DMS 273 (cell line): Measurements from ENCODE around the gene CPA5.
A peak's percentile ranks its signal among the peaks of the same experiment; 100 is the strongest.

ENCODE experiments used
- DNase-seq: peaks from one replicate; lab custom pipeline; 2025; ENCODE audit not compliant: unreplicated experiment; lab: John Stamatoyannopoulos, UW

Gene CPA5

GRCh38 chr7:130344271-130344866 lies at the start of gene CPA5:
Gene CPA5 (plus strand): TSS chr7:130344816. CDS start chr7:130346486, 1,670 bp downstream.
- DNase-seq = no peak

- no peak for DNase-seq
Measured at GRCh38 chr7:130296221-130296951, 48.2 kb upstream of the CPA5 start.

GRCh38 chr7:130297628-130298543 lies 46.7 kb upstream of the CPA5 start:
- no peak for DNase-seq

- no peak for DNase-seq
Measured at GRCh38 chr7:130298544-130299326, 45.9 kb upstream of the CPA5 start.

GRCh38 chr7:130299866-130300265 lies 44.8 kb upstream of the CPA5 start:
- DNase-seq = peak; percentile 36

GRCh38 chr7:130301501-130302020 lies 43.1 kb upstream of the CPA5 start:
- no peak for DNase-seq

- no peak for DNase-seq
Measured at GRCh38 chr7:130302649-130303048, 42.0 kb upstream of the CPA5 start.

GRCh38 chr7:130303127-130303526 lies 41.5 kb upstream of the CPA5 start:
- DNase-seq = no peak

- no peak for DNase-seq
Measured at GRCh38 chr7:130303551-130303950, 41.1 kb upstream of the CPA5 start.

GRCh38 chr7:130303982-130304381 lies 40.6 kb upstream of the CPA5 start:
- no peak for DNase-seq

- no peak for DNase-seq
Measured at GRCh38 chr7:130304878-130305277, 39.7 kb upstream of the CPA5 start.

- DNase-seq = no peak
Measured at GRCh38 chr7:130305433-130306042, 39.1 kb upstream of the CPA5 start.

GRCh38 chr7:130309986-130310385 lies 34.6 kb upstream of the CPA5 start:
- no peak for DNase-seq

- DNase-seq = no peak
Measured at GRCh38 chr7:130314305-130314704, 30.3 kb upstream of the CPA5 start.

- DNase-seq = no peak
Measured at GRCh38 chr7:130319541-130319940, 25.1 kb upstream of the CPA5 start.

GRCh38 chr7:130321542-130322229 lies 22.9 kb upstream of the CPA5 start:
- peak; percentile 21 for DNase-seq

GRCh38 chr7:130322615-130323014 lies 22.0 kb upstream of the CPA5 start:
- no peak for DNase-seq

GRCh38 chr7:130324306-130324943 lies 20.2 kb upstream of the CPA5 start:
- DNase-seq = peak; percentile 70

- DNase-seq = peak; percentile 82
Measured at GRCh38 chr7:130329681-130330080, 14.9 kb upstream of the CPA5 start.
